ENCODE data around the gene RTEL1. TPM values are rescaled to one million over a fixed set of nuclear protein-coding genes. Genes with fewer than 3 reads are reported as not detected.

Gene RTEL1
- total RNA-seq, 2 donors from 2014 or later: 26.8 to 34.6 TPM

DNA sequence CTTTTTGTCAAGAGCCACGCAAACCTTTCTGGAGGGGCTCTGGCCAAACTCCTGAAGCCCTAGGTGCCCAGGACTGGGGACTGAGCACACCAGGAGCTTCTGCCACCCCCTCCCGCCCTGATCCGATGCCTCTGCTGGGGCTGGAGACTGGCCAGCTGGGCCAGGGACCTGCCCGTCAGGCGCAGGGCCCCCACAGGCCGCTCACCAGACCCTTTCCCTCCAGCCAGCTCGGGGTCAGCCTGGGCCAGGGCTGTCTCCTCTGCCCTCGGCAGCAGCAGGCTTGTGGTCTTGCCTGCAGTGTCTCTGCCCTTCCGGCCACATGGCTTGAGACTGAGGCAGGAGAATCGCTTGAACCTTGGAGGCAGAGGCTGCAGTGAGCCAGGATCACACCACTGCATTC lies 14.6 kb downstream of the RTEL1 start:
- Mint-ChIP-seq H3K27me3 (ENCODE audit: low read depth) (no peaks in the 10 kb centered on the region), H3K27ac (no peak overlapping the region), H3K36me3 (ENCODE audit: insufficient read depth in 2 of 2) (peaks cover 3 to 14% of the 10 kb centered on the region in 2 donors), H3K9me3 (no peaks in the 10 kb centered on the region), H3K4me1 (ENCODE audit: low read depth) (no peaks in the 10 kb centered on the region), H3K4me3 (no peak overlapping the region)
- no peak for DNase-seq
- no peak for ATAC-seq (replicated peaks in 1 of 2)

DNA sequence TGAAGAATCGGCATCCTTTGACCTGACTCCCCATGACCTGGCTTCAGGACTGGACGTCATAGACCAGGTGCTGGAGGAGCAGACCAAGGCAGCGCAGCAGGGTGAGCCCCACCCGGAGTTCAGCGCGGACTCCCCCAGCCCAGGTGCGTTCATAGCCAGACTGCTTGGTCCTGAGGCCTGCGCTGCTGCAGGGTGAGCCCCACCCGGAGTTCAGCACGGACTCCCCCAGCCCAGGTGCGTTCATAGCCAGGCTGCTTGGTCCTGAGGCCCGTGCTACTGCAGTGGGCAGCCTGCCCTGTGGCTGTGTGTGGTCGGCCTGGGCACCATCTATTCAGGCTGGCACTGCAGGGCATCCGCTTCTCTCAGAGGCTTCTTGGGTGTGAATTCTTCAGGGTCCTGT lies 15.8 kb downstream of the RTEL1 start:
- Mint-ChIP-seq H3K27me3 (ENCODE audit: low read depth) (no peaks in the 10 kb centered on the region), H3K9me3 (no peaks in the 10 kb centered on the region), H3K36me3 (ENCODE audit: insufficient read depth in 2 of 2) (peaks cover 8 to 12% of the 10 kb centered on the region in 2 donors), H3K4me3 (no peak overlapping the region), H3K27ac (no peak overlapping the region), H3K4me1 (ENCODE audit: low read depth) (no peaks in the 10 kb centered on the region)
- ATAC-seq (replicated peaks in 1 of 2): no peak
- DNase-seq: no peak

DNA sequence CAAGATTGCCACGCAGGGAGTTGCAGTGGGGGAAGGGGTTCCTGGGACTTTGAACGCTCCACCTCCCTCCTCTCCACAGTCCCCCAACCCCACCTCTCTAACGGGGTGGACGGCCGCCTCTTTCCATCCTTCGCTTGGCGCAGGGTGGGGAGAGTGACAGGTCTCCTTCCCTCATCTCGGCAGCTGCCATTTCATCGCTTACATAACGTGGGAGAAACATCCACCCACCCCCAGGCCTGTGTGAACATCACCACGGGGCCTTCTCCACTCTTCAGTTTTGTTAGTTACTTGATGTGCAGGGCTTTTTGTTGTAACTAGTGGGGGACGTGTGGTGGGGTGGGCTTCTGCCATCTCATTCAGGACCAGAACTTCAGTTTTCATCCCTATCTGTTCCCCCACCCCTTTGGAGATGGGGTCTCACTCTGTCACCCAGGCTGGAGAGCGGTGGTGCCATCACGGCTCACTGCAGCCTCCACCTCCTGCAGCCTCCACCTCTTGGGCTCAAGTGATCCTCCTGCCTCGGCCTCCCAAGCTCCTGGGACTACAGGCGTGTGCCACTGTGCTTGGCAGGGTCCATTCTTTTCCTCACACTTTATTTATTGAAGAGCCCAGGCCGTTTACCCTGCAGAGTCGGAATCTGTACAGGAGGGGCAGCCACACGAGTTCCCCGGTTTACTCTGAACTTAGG lies 17.7 kb downstream of the RTEL1 start:
- no peak overlapping the region for H3K27ac Mint-ChIP-seq
- no peak overlapping the region for H3K4me3 Mint-ChIP-seq
- ATAC-seq (replicated peaks in 1 of 2) (no peak), DNase-seq (no peak)
- H3K27me3 Mint-ChIP-seq (ENCODE audit: low read depth): no peaks in the 10 kb centered on the region
- no peaks in the 10 kb centered on the region for H3K9me3 Mint-ChIP-seq
- peaks cover 7 to 8% of the 10 kb centered on the region in 2 donors for H3K36me3 Mint-ChIP-seq (ENCODE audit: insufficient read depth in 2 of 2)
- H3K4me1 Mint-ChIP-seq (ENCODE audit: low read depth): no peaks in the 10 kb centered on the region

DNA sequence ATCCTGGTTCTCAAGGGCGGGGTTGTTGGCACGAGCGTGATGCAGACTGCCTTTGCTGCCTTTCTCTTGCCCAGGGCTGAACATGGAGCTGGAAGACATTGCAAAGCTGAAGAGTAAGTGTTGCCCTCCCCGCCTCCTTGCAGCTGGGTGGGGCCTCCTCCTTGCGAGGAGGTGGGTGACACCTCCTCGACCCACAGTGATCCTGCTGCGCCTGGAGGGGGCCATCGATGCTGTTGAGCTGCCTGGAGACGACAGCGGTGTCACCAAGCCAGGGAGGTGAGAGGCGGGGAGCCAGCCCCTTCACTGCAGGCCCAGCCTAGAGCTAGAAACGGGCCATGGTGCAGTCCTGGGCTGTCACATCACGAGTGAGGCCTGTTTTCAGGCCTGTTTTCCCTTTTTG lies 20.0 kb downstream of the RTEL1 start:
- H3K27ac Mint-ChIP-seq: no peak overlapping the region
- H3K4me1 Mint-ChIP-seq (ENCODE audit: low read depth): no peaks in the 10 kb centered on the region
- DNase-seq (no peak), ATAC-seq (replicated peaks in 1 of 2) (no peak)
- H3K36me3 Mint-ChIP-seq (ENCODE audit: insufficient read depth in 2 of 2): peaks cover 6 to 7% of the 10 kb centered on the region in 2 donors
- H3K9me3 Mint-ChIP-seq: no peaks in the 10 kb centered on the region
- H3K4me3 Mint-ChIP-seq: no peak overlapping the region
- H3K27me3 Mint-ChIP-seq (ENCODE audit: low read depth): no peaks in the 10 kb centered on the region

DNA sequence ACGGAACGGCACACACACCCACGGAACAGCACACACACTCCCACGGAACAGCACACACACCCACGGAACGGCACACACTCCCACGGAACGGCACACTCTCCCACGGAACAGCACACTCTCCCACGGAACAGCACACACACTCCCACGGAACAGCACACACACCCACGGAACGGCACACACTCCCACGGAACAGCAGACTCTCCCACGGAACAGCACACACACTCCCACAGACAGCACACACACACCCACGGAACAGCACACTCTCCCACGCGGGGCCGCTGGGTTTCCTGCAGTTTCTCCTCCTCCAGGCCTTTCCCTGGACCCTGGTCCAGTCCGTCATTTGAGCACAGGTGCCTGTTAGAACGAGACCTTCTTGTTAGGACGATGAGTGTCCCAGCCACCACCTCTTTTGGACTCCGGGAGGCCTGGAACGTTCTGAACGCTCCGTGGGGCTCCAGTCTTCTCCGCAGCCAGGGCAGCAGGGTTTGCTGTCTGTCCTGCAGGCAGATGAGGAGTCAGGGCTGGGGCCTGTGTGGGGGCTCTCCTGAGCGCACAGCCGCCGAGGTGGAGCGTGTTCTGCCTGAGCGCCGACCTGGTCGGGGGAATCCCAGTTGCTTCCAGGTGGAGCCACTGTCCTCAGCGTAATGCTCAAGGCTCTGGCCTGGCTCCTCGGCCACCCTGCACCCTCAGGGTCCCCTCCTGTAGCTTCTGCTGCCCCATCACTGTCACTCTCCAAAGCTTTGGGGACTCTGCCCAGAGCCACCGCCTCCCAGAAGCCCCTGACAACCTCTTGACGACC lies 20.8 kb downstream of the RTEL1 start:
- Mint-ChIP-seq H3K36me3 (ENCODE audit: insufficient read depth in 2 of 2) (peaks cover 5 to 6% of the 10 kb centered on the region in 2 donors), H3K4me1 (ENCODE audit: low read depth) (no peaks in the 10 kb centered on the region), H3K27me3 (ENCODE audit: low read depth) (no peaks in the 10 kb centered on the region), H3K4me3 (no peak overlapping the region), H3K9me3 (no peaks in the 10 kb centered on the region), H3K27ac (peak overlapping the region; percentile 70)
- no peak for DNase-seq
- no peak for ATAC-seq (replicated peaks in 1 of 2)

DNA sequence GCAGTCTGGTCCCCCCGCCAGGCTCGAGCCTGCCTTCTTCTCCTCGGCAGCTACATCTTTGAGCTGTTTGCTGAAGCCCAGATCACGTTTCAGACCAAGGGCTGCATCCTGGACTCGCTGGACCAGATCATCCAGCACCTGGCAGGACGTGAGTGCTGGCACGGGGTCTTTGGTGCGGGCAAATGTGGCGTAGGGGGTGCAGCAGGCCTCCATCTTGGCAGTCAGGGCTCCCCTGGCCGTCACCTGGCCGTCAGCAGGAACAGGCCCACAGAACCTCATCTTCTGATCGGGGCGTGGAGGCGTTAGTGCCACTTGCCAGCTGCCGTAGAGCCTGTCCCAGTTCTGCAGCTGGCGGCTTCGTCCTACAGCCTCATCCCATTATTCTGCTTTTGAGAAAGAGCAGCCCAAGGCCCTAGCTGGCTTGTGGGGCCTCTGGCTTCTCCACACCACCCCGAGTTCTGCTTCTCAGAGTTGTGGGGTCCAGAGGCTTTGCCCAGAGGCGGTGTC lies 21.7 kb downstream of the RTEL1 start:
- no peak for ATAC-seq (replicated peaks in 1 of 2)
- peaks cover under 1% of the 10 kb centered on the region for H3K4me1 Mint-ChIP-seq (ENCODE audit: low read depth)
- peaks cover 5 to 6% of the 10 kb centered on the region in 2 donors for H3K36me3 Mint-ChIP-seq (ENCODE audit: insufficient read depth in 2 of 2)
- DNase-seq: no peak
- H3K27me3 Mint-ChIP-seq (ENCODE audit: low read depth): no peaks in the 10 kb centered on the region
- H3K4me3 Mint-ChIP-seq: no peak overlapping the region
- no peaks in the 10 kb centered on the region for H3K9me3 Mint-ChIP-seq
- no peak overlapping the region for H3K27ac Mint-ChIP-seq

DNA sequence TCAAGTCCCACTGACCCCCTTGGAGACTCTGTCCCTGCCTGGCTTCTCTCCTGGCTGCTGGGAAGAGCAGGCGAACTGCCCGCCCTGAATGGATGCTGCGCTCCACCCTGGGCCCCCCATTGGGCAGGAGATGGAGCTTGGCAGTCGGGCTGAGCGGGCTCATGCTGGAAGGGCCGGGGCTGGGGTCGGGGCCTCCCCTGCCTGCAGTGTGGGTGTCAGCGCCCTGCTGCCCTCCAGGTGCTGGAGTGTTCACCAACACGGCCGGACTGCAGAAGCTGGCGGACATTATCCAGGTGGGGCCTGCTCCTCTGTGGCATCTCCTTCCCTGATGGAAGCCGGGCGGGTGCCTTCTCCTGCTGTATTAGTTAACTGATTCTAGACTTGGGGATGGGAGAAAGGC lies 22.3 kb downstream of the RTEL1 start:
- peaks cover 5 to 6% of the 10 kb centered on the region in 2 donors for H3K36me3 Mint-ChIP-seq (ENCODE audit: insufficient read depth in 2 of 2)
- no peak overlapping the region for H3K27ac Mint-ChIP-seq
- no peak overlapping the region for H3K4me3 Mint-ChIP-seq
- H3K4me1 Mint-ChIP-seq (ENCODE audit: low read depth): peaks cover 5% of the 10 kb centered on the region
- no peaks in the 10 kb centered on the region for H3K27me3 Mint-ChIP-seq (ENCODE audit: low read depth)
- no peaks in the 10 kb centered on the region for H3K9me3 Mint-ChIP-seq
- no peak for ATAC-seq (replicated peaks in 1 of 2)
- no peak for DNase-seq

DNA sequence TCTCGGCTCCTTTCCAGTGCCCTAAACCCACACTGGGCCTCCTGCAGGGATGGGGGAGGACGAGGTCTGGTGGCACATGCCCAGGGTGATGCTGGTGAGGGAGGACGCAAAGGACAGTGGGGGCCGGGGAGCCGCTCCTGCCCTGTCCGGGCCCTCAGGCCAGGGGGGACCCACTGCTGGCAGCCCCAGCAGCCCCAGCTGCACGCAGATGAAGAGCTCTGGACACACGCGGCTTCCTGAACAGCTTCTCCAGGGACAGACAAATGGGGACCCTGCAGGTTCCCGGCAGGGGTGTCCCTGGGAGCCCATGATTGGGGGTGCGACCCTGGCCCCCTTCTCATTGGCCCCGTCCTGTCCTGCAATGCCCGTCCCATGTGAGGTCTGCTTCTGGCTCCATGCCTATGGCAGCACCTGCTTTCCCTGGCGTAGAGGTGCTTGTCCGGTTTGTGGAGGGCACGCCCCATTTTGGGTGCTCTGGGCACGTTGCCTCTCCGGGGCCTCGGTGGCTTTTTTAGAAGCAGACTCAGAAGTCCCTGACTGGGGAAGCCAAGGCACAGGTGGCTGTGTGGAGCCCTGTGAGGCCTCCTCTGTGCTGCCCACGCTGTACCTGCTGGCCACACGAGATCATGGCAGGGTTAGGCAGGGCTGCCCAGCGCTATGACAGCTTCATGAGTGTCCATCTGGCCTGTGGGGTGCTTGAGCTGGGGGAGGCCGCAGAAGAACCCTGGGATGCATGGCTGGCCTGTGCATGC lies 22.9 kb downstream of the RTEL1 start:
- Mint-ChIP-seq H3K27ac (no peak overlapping the region), H3K36me3 (ENCODE audit: insufficient read depth in 2 of 2) (peaks cover 5 to 6% of the 10 kb centered on the region in 2 donors), H3K4me3 (no peak overlapping the region), H3K4me1 (ENCODE audit: low read depth) (peaks cover 5% of the 10 kb centered on the region), H3K9me3 (no peaks in the 10 kb centered on the region), H3K27me3 (ENCODE audit: low read depth) (no peaks in the 10 kb centered on the region)
- ATAC-seq (replicated peaks in 1 of 2): no peak
- no peak for DNase-seq

DNA sequence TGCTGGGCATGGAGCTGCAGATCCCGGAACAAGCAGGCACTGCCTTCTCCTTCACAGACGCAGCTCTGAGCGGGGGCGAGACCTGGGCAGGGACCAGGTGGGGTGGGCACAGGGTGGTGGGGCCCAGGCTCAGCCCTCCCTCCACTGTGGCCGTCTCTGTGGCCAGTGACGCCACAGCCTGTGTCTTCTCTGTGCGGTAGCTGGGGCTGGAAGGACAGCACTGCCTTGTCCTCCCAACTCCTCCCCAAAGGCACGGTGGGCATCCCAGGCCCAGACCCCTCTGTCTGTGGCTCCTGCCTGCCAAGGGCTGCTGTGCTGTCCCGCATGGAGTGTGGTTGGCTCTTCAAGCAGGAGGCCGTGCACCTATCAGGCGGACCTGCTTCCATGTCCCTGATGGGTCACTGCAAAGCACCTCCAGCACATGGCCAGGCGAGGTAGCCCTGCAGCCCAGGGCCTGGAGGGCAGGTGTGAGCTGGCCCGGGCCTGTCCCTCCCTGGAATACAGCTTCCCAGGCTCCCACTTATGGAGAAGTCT lies 23.6 kb downstream of the RTEL1 start:
- no peak for DNase-seq
- Mint-ChIP-seq H3K4me1 (ENCODE audit: low read depth) (peaks cover 5% of the 10 kb centered on the region), H3K27ac (no peak overlapping the region), H3K9me3 (no peaks in the 10 kb centered on the region), H3K36me3 (ENCODE audit: insufficient read depth in 2 of 2) (peaks cover 5 to 6% of the 10 kb centered on the region in 2 donors), H3K4me3 (no peak overlapping the region), H3K27me3 (ENCODE audit: low read depth) (no peaks in the 10 kb centered on the region)
- ATAC-seq (replicated peaks in 1 of 2): no peak

DNA sequence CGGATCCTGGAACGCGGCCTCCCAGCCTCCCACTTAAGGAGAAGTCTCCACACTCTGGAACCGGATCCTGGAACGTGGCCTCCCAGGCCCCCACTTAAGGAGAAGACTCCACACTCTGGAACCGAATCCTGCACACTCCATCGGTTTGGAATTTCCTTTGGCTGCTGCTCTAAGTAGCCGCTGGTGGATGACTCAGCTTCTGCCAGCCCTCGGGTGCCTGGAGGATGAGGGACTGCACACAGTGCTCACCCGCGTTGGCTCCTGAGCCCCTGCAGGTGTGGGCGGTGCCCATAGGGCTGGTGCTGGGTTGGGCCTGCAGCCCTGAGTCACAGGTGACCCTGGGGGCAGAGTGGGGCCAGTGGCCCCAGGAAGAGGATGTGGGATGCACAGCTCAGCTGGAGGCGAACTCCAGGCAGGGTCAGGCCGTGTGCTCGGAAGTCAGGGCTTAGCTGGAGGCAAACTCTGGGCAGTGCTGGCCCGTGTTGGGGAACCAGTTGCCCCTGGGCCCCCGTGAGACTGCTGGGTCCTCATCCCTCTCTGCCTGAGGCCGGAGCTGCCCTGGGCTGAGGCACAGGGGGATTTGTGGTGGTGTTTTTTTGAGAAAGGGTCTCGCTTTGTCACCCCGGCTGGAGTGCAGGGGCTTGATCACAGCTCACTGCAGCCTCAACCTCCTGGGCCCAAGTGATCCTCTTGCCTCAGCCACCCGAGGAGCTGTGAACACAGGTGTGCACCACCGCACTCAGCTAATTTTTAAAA lies 24.4 kb downstream of the RTEL1 start:
- ATAC-seq (replicated peaks in 1 of 2) (peak; percentile 37 to 56), DNase-seq (no peak)
- H3K9me3 Mint-ChIP-seq: no peaks in the 10 kb centered on the region
- no peaks in the 10 kb centered on the region for H3K27me3 Mint-ChIP-seq (ENCODE audit: low read depth)
- no peak overlapping the region for H3K27ac Mint-ChIP-seq
- H3K4me1 Mint-ChIP-seq (ENCODE audit: low read depth): peaks cover 5% of the 10 kb centered on the region
- no peak overlapping the region for H3K4me3 Mint-ChIP-seq
- peaks cover 4 to 5% of the 10 kb centered on the region in 2 donors for H3K36me3 Mint-ChIP-seq (ENCODE audit: insufficient read depth in 2 of 2)

DNA sequence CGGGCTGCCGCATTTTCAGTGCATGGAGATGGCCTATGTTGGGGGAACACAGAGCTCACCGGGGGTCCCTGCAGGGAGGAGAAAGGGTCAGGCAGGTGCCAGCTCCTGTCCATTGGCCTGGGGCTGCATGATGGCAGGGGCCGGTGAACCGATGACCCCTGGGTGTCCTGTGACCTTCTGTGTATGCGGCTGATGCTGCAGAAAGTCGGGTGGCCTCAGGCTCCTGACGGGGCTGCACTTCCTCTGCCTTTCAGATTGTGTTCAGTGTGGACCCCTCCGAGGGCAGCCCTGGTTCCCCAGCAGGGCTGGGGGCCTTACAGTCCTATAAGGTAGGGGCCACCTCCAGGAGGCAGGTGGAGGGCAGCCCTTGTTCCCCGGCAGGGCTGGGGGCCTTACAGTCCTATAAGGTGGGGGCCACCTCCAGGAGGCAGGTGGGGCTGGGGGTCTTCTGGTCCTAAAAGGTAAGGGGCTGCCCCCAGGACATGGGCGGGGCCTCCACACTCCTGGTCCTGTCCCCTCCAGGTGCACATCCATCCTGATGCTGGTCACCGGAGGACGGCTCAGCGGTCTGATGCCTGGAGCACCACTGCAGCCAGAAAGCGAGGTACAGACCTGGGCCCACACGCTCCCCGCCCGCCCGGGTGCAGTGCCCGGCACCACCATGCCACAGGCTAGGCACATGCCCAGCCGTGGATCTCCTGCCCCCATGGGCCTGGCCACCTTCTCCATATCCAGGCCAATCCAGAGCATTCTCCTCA lies 27.3 kb downstream of the RTEL1 start:
- no peak for ATAC-seq (replicated peaks in 1 of 2)
- DNase-seq: no peak
- Mint-ChIP-seq H3K4me1 (ENCODE audit: low read depth) (peaks cover 5% of the 10 kb centered on the region), H3K9me3 (no peaks in the 10 kb centered on the region), H3K27me3 (ENCODE audit: low read depth) (no peaks in the 10 kb centered on the region), H3K27ac (no peak overlapping the region), H3K36me3 (ENCODE audit: insufficient read depth in 2 of 2) (peaks cover 0 to 2% of the 10 kb centered on the region in 2 donors), H3K4me3 (no peak overlapping the region)

DNA sequence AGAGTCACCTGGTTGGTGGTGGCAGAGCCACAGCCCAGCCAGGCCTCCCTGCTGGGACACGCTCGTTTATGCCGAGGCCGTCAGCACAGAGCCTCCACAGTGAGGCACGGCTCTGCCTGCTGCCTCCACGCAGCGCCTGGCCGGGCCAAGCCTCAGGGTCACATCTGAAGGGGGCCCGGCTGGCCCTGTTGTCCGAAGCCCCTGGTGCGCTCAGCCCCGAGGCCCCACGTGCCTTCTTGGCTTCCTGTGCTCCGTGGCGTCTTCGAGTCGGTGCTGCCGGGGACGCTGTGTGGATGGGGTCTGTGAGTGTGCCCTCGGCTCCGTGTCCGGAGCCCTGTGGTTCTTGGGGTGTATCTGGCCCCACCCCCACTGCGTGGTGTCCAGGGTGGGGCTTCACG lies 28.0 kb downstream of the RTEL1 start:
- Mint-ChIP-seq H3K27me3 (ENCODE audit: low read depth) (no peaks in the 10 kb centered on the region), H3K36me3 (ENCODE audit: insufficient read depth in 2 of 2) (peaks cover 0 to 2% of the 10 kb centered on the region in 2 donors), H3K9me3 (no peaks in the 10 kb centered on the region), H3K27ac (no peak overlapping the region), H3K4me3 (no peak overlapping the region), H3K4me1 (ENCODE audit: low read depth) (peaks cover 5% of the 10 kb centered on the region)
- ATAC-seq (replicated peaks in 1 of 2) (no peak), DNase-seq (no peak)
